HEK293T (cell line): ENCODE measurements around the gene ART4.

Experiments used
- BHLHE40 ChIP-seq: fragments of 450-650 bp; IDR thresholded peaks from 2 replicates; pipeline ENCODE4 v1.6.1; 2016; ENCODE audit warnings: mild to moderate bottlenecking, moderate library complexity, borderline replicate concordance
- HDGF ChIP-seq: fragments of 450-650 bp; IDR thresholded peaks from 2 replicates; pipeline ENCODE4 v1.6.1; 2017; ENCODE audit warnings: antibody characterized with exemption, borderline replicate concordance
- LEF1 ChIP-seq: fragments of 450-650 bp; IDR thresholded peaks from 2 replicates; pipeline ENCODE4 v1.6.1; 2017; ENCODE audit warnings: mild to moderate bottlenecking, borderline replicate concordance
- SP1 ChIP-seq: fragments of 450-650 bp; IDR thresholded peaks from 2 replicates; pipeline ENCODE4 v1.6.1; 2017
- SUZ12 ChIP-seq: fragments of 450-650 bp; IDR thresholded peaks from 2 replicates; pipeline ENCODE4 v1.6.1; 2016; ENCODE audit warnings: mild to moderate bottlenecking

- TF ChIP-seq HDGF (no peak), SP1 (no peak), BHLHE40 (no peak), LEF1 (no peak), SUZ12 (no peak)
Observed at GRCh38 chr12:14779834-14780233, 63.5 kb downstream of the ART4 start.
